BLaER1 (cell line): ENCODE measurements around the gene CHST13.
A peak's percentile ranks its signal among the peaks of the same experiment; 100 is the strongest.
"Not testable (repeated sequence)": the region's sequence is repeated elsewhere in the genome, so short reads cannot be mapped to it uniquely, and the experiment has no call there.

ENCODE experiments used
- H3K27ac ChIP-seq: shearing (Covaris generic); formaldehyde crosslinking; 2 replicates; pipeline ENCODE4 v1.8.1; 2022
- H3K27me3 ChIP-seq: shearing (Covaris generic); formaldehyde crosslinking; 2 replicates; pipeline ENCODE4 v1.8.1; 2022
- H3K36me3 ChIP-seq: shearing (Covaris generic); formaldehyde crosslinking; 2 replicates; pipeline ENCODE4 v1.8.1; 2022
- H3K4me1 ChIP-seq: shearing (Covaris generic); formaldehyde crosslinking; 2 replicates; pipeline ENCODE4 v1.8.1; 2022
- H3K4me2 ChIP-seq: shearing (Covaris generic); formaldehyde crosslinking; 2 replicates; pipeline ENCODE4 v1.8.1; 2022
- H3K4me3 ChIP-seq: shearing (Covaris generic); formaldehyde crosslinking; 2 replicates; pipeline ENCODE4 v1.8.1; 2022
- H3K9ac ChIP-seq: shearing (Covaris generic); formaldehyde crosslinking; 2 replicates; pipeline ENCODE4 v1.8.1; 2022
- H3K9me3 ChIP-seq: shearing (Covaris generic); formaldehyde crosslinking; 2 replicates; pipeline ENCODE4 v1.8.1; 2022
- H4K20me1 ChIP-seq: shearing (Covaris generic); formaldehyde crosslinking; 2 replicates; pipeline ENCODE4 v1.8.1; 2022
- Cebpa-rat ChIP-seq: shearing (Covaris generic); IDR thresholded peaks from 2 replicates; pipeline ENCODE4 v1.8.1; 2022

CHST13 gene

DNA sequence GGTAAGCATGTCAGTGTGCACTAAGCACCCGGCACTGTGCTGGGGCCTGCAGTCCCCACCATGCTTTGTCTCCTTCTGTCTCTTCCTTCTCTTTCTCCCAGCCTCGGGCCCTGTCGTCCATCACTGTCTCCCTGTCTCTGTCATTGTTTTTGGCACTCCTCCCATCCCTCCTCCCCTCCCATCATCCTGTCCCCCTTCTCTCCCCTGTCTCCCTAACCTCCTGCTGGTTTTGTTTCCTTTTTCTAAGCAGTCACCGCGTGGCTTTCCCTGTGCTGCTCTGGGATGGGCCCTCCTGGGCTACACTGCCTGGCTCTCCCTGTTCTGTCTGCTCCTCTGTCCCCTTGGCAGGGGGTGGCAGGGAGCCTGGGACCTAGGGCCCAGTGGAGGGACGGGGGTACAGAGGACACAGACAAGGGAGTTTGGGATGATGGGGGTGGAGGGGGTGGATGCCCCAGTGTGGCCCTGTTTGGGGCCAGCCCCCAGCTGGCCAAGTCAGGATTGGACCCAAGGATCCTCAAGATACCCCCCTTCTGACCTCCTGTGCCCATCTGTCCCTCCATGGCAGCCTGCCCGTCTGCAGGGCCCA is 5.7 kb downstream of the CHST13 start:
- peaks cover 56% of the 10 kb centered on the region for H3K4me1 ChIP-seq
- peak overlapping the region; percentile 73 for H3K27ac ChIP-seq
- no peaks in the 10 kb centered on the region for H3K36me3 ChIP-seq
- H3K4me2 ChIP-seq, result peak overlapping the region; percentile 96
- peaks cover 15% of the 10 kb centered on the region for H3K27me3 ChIP-seq
- no peaks in the 10 kb centered on the region for H3K9me3 ChIP-seq
- no peak for TF ChIP-seq Cebpa-rat
- peaks cover 13% of the 10 kb centered on the region; the same call in 1 of the 2 replicates for H4K20me1 ChIP-seq
- peak overlapping the region; percentile 7; the same call in 1 of the 2 replicates for H3K9ac ChIP-seq
- H3K4me3 ChIP-seq, result peak overlapping the region; percentile 46; the same call in 1 of the 2 replicates

DNA sequence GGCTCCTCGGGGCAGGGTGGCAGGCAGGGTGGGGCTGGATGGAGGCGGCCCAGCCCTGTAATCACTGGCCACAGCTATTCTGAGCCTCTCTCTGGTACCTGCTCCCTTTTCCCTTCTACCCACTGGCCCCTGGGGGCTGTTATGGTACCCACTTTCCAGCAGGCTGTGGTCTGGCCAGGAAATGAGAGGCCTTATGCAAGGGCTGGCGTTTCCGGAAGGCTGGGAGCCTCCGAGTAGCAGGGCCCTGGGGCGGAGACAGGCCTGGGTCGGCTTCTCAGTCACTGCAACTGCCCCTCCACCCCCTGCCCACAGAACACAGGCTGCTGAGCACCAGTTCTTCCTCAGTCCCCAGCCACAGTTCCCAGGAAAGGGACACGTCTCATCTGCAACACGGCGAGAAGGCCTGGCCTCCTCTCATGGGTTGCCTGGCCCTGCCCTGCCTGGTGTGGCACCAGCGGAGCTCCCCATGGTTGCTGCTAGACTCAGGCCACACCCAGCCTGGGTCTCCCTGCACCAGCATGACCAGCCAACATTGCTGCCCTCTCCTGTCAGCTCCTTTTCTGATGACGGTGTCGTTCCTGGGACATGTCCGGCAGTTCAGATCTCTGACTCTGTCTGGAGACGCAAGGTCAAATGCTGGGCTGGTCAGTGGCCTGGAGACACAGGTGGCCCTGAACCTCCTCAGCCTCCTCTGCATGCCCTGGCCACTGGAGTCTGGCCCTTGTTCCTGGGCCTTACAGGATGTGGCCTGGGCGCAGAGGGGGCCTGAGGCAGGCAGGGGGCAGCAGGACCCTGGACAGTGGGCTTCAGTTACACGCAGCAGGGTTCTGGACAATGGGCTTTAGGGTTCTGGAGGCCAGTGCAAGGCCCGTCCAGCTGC is 6.5 kb downstream of the CHST13 start:
- H3K9ac ChIP-seq, result peak overlapping the region; percentile 18; the same call in 1 of the 2 replicates
- peak overlapping the region; percentile 46; the same call in 1 of the 2 replicates for H3K4me3 ChIP-seq
- H3K9me3 ChIP-seq, result no peaks in the 10 kb centered on the region
- peaks cover 13% of the 10 kb centered on the region; the same call in 1 of the 2 replicates for H4K20me1 ChIP-seq
- no peak for TF ChIP-seq Cebpa-rat
- peaks cover 56% of the 10 kb centered on the region for H3K4me1 ChIP-seq
- peaks cover 8% of the 10 kb centered on the region for H3K27me3 ChIP-seq
- peak overlapping the region; percentile 96 for H3K4me2 ChIP-seq
- no peaks in the 10 kb centered on the region for H3K36me3 ChIP-seq
- peak overlapping the region; percentile 73 for H3K27ac ChIP-seq

DNA sequence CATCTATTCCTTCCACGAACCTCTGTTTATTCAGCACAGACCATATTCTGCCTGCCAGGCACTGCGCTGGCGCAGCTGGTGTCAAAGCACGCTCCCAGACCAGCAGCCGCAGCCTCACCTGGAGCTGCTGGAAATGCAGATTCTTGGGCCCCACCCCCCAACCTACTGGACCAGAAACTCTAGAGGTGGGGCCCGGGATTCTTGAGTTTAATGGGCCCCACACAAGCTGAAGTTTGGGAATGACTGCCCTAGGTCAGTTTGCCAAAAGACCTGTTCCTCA is 7.0 kb downstream of the CHST13 start:
- Histone ChIP-seq H3K4me1 (peaks cover 53% of the 10 kb centered on the region), H3K36me3 (no peaks in the 10 kb centered on the region), H3K27me3 (peaks cover 2% of the 10 kb centered on the region), H3K9me3 (no peaks in the 10 kb centered on the region), H3K27ac (peak overlapping the region; percentile 73), H3K4me3 (peak overlapping the region; percentile 46; the same call in 1 of the 2 replicates), H3K4me2 (peak overlapping the region; percentile 96), H4K20me1 (peaks cover 9% of the 10 kb centered on the region; the same call in 1 of the 2 replicates), H3K9ac (no peak overlapping the region; the same call in 1 of the 2 replicates)
- TF ChIP-seq Cebpa-rat, result no peak

DNA sequence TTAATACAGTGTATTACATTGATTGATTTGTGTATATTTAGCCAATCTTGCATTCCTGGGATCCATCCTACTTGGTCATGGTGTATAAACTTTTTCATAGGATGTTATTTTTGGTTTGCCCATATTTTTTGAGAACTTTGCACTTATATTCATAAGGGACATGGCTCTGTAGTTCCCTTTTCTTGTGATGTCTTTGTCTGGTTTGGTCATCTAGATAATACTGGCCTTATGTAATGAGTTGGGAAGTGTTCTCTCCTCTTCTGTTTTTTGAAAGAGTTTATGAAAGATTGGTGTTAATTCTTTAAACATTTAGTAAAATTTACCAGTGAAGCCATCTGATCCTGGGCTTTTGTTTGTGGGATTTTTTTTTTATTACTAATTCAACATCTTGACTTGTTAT is 9.6 kb downstream of the CHST13 start:
- H3K27me3 ChIP-seq, result no peaks in the 10 kb centered on the region
- TF ChIP-seq Cebpa-rat, result no peak
- H3K4me2 ChIP-seq, result no peak overlapping the region
- H3K4me1 ChIP-seq, result peaks cover 53% of the 10 kb centered on the region
- H3K36me3 ChIP-seq, result no peaks in the 10 kb centered on the region
- H3K4me3 ChIP-seq, result no peak overlapping the region
- H3K9me3 ChIP-seq, result no peaks in the 10 kb centered on the region
- H3K27ac ChIP-seq, result no peak overlapping the region
- no peak overlapping the region for H3K9ac ChIP-seq
- H4K20me1 ChIP-seq, result peaks cover 5% of the 10 kb centered on the region; the same call in 1 of the 2 replicates

DNA sequence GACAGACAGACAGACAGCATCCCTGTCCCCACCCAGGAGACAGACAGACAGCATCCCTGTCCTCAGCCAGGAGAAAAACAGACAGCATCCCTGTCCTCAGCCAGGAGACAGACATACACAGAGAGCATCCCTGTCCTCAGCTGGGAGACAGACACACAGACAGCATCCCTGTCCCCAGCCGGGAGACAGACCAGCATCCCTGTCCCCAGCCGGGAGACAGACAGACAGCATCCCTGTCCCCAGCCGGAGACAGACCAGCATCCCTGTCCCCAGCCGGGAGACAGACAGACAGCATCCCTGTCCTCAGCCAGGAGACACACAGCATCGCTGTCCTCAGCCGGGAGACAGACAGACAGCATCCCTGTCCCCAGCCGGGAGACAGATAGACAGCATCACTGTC is 10.8 kb downstream of the CHST13 start:
- peaks cover 51% of the 10 kb centered on the region for H3K4me1 ChIP-seq

DNA sequence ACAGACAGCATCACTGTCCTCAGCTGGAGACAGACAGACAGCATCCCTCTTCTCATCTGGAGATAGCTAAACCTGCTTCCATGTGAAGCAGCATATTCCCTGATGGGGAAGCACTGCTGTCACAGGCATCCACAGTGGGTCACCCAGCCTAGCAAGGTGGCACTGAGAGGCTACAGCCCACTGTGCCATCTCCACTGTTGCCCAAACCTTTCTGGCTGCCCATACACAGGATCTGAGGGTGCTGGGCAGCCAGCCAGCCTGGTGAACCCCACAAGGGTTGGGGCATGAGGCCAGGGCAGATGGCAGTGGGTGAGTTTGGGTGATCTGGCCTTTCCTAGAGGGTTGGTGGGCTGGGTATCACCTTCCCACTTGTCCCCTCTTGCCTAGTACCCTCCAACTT is 11.7 kb downstream of the CHST13 start:
- H3K27me3 ChIP-seq, result no peaks in the 10 kb centered on the region
- peaks cover 51% of the 10 kb centered on the region for H3K4me1 ChIP-seq
- no peak overlapping the region for H3K27ac ChIP-seq
- H3K9ac ChIP-seq, result no peak overlapping the region
- TF ChIP-seq Cebpa-rat, result no peak
- H3K4me2 ChIP-seq, result no peak overlapping the region
- H3K4me3 ChIP-seq, result no peak overlapping the region
- H3K36me3 ChIP-seq, result no peaks in the 10 kb centered on the region
- H4K20me1 ChIP-seq, result no peaks in the 10 kb centered on the region
- no peaks in the 10 kb centered on the region for H3K9me3 ChIP-seq

More for the DNA sequence above, 10.8 kb downstream of the CHST13 start:
- not testable (repeated sequence) for H3K9ac ChIP-seq, H3K36me3 ChIP-seq, H3K9me3 ChIP-seq, H3K4me2 ChIP-seq, H4K20me1 ChIP-seq, H3K4me3 ChIP-seq, H3K27ac ChIP-seq, H3K27me3 ChIP-seq

DNA sequence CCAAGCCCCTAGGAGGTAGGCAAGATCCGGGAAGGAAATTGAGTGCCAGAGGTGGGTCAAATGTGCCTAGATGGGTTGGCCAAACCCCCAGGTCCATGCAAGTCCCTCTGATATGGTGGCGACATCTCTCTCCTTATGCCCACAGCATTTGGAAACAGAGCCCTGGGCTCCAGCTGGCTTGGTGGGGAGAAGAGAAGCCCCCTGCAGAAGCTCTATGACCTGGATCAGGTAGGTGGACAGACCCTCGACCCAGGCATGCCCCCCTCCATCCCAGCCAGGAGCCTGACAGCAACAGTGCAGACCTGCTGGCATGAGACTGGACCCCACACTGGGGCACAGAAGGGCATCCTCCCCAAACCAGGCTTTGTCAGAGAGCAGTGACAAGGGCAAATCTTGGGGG is 12.2 kb downstream of the CHST13 start:
- no peak overlapping the region for H3K4me3 ChIP-seq
- no peak for TF ChIP-seq Cebpa-rat
- H4K20me1 ChIP-seq, result no peaks in the 10 kb centered on the region
- no peak overlapping the region for H3K27ac ChIP-seq
- no peaks in the 10 kb centered on the region for H3K9me3 ChIP-seq
- H3K36me3 ChIP-seq, result no peaks in the 10 kb centered on the region
- H3K4me2 ChIP-seq, result no peak overlapping the region
- H3K4me1 ChIP-seq, result peaks cover 51% of the 10 kb centered on the region
- no peak overlapping the region for H3K9ac ChIP-seq
- H3K27me3 ChIP-seq, result no peaks in the 10 kb centered on the region

DNA sequence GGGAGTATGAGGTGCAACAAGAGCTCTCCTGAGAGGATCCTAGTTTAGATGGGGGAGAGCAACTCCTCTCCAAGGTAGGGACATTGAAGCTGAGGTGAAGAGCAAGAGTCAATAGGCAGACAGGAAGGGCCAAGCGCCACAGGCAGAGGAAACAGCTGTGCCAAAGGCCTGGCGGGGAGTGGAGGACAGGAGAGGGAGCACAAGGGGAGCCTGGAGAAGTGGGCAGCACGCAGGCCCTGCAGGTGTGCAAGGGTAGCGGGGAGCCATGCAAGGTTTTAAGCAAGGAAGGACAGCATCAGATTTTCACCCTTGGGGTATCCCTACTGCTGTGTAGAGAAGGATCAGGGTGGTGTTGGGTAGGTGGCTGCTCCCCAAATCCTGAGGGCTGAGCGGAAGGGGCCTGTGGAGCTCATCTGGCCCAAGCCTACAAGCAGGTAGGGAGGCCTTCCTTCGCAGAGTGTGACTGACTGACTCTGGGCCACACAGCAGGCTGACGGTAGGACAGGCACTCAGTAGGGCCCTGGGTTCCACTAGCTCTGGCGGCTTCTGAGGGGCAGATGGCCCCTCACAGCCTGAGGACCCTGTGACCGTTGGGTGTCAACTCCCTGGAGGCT is 13.3 kb downstream of the CHST13 start:
- Histone ChIP-seq H3K9me3 (peaks cover 6% of the 10 kb centered on the region), H3K27me3 (no peaks in the 10 kb centered on the region), H3K4me3 (no peak overlapping the region), H3K4me1 (peaks cover 50% of the 10 kb centered on the region), H4K20me1 (no peaks in the 10 kb centered on the region), H3K36me3 (no peaks in the 10 kb centered on the region), H3K27ac (peak overlapping the region; percentile 37; the same call in 1 of the 2 replicates), H3K9ac (no peak overlapping the region), H3K4me2 (peak overlapping the region; percentile 52)
- TF ChIP-seq Cebpa-rat, result no peak

DNA sequence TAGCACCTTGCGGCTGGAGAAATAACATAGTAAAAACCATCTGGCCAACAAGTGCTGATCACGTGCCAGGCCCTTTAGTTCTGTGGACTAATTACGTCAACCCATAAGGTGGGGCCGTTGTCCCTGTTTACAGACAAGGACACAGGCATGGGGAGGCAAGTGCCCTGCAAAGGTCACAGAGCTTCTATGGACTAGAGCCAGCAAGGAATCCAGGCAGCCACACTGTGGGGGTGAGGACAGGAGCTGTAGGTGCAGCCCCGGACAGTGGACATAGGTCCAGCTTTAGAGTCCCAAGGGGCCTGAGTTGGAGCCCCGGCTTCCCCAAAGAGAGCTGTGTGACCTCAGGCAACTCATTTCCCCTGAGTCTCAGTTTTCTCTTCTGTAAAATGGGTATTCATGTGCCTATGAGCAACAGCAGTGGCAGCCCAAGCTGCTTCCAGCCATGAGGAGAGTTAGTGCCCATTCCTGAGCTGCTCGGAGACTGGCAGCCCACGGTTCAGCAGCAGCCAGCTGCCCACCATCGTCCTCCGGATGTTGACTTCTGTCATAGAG is 13.9 kb downstream of the CHST13 start:
- Histone ChIP-seq H4K20me1 (no peaks in the 10 kb centered on the region), H3K36me3 (no peaks in the 10 kb centered on the region), H3K27me3 (no peaks in the 10 kb centered on the region), H3K27ac (peak overlapping the region; percentile 37; the same call in 1 of the 2 replicates), H3K4me3 (no peak overlapping the region), H3K4me2 (peak overlapping the region; percentile 52), H3K9ac (no peak overlapping the region), H3K4me1 (peaks cover 50% of the 10 kb centered on the region), H3K9me3 (peaks cover 6% of the 10 kb centered on the region)
- no peak for TF ChIP-seq Cebpa-rat
